ENCODE data around the gene SHB.

- TF ChIP-seq CTCF (IDR thresholded peaks at IDR 0.05) (no peak), POLR2A (IDR thresholded peaks at IDR 0.05) (no peak)
Observed at GRCh38 chr9:38112456-38112855, 43.4 kb upstream of the SHB start.

Measured in body of pancreas (tissue), 4 donors.